Loucy (cell line): ENCODE results near the gene TMEM168.

Experiments used
- CTCF ChIP-seq: fragments of 200-600 bp; sonication (generic); conservative IDR thresholded peaks from 2 replicates; pipeline ENCODE4 v1.5.1; 2014; ENCODE audit warnings: mild to moderate bottlenecking, antibody characterized with exemption, low read length
- EZH2phosphoT487 ChIP-seq: fragments of 200-600 bp; IDR thresholded peaks from 2 replicates; pipeline ENCODE4 v1.6.1; 2018; ENCODE audit warnings: antibody characterized with exemption, mild to moderate bottlenecking, moderate library complexity, borderline replicate concordance

DNA sequence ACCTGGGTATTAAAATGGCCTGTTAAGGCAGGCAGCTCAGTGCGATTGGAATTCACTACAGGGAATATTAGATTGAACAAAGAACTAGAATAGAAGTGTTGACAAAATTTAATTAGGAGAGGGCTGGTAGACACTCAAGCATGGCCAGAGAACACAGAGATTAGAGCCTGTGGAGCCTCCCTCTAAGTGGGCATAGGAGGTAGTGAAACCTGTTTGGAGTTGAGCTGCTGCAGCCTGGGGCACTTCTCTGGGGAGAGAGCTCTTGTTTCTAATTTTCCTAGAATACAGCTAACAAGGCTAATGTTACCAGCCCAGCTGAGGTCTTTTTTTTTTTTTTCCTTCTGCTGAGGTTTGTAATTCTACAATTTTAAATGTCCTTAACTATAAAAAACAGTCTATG, 46.4 kb downstream of the TMEM168 start:
- TF ChIP-seq CTCF (no peak), EZH2phosphoT487 (no peak)
